ENCODE data around the gene NCAPD2.
"Not testable (repeated sequence)": the region's sequence is repeated elsewhere in the genome, so short reads cannot be mapped to it uniquely, and the experiment has no call there.

NCAPD2 gene

GRCh38 chr12:6461401-6462233, 32.3 kb upstream of the NCAPD2 start:
- DNase-seq: peak; percentile 12 to 84 (median 52)
- intact Hi-C loops (cut with DNase I): no loop called here

- intact Hi-C loops (cut with DNase I): no loop called here
These were observed 31.5 kb upstream of the NCAPD2 start for GRCh38 chr12:6462234-6462995.

GRCh38 chr12:6463216-6463615, 30.7 kb upstream of the NCAPD2 start:
- no peak for DNase-seq
- intact Hi-C loops (cut with DNase I): no loop called here

More at GRCh38 chr12:6462234-6462995, 31.5 kb upstream of the NCAPD2 start:
- DNase-seq: peak in 1 of 42 donors; percentile 4

- DNase-seq: no peak
- intact Hi-C loops (cut with DNase I): no loop called here
These were observed 30.0 kb upstream of the NCAPD2 start for GRCh38 chr12:6463858-6464257.

GRCh38 chr12:6464531-6464930, 29.4 kb upstream of the NCAPD2 start:
- DNase-seq: no peak
- intact Hi-C loops (cut with DNase I): no loop called here

GRCh38 chr12:6465467-6466183, 28.3 kb upstream of the NCAPD2 start:
- intact Hi-C loops (cut with DNase I): loop anchor here (5.0 kb wide), 1 partner anchor 43 kb away; no protein-coding TSS in a partner anchor
- DNase-seq: peak in 29 of 42 donors; percentile 28 to 87 (median 65)

GRCh38 chr12:6466184-6466573, 27.7 kb upstream of the NCAPD2 start:
- intact Hi-C loops (cut with DNase I): loop anchor here (5.0 kb wide), 1 partner anchor 44 kb away; no protein-coding TSS in a partner anchor

GRCh38 chr12:6466751-6467150, 27.2 kb upstream of the NCAPD2 start:
- not testable (repeated sequence) for DNase-seq
- intact Hi-C loops (cut with DNase I): loop anchor here (5.0 kb wide), 1 partner anchor 44 kb away; no protein-coding TSS in a partner anchor

More at GRCh38 chr12:6466184-6466573, 27.7 kb upstream of the NCAPD2 start:
- DNase-seq: no peak

- intact Hi-C loops (cut with DNase I): loop anchor here (5.0 kb wide), 1 partner anchor 45 kb away; no protein-coding TSS in a partner anchor
- not testable (repeated sequence) for DNase-seq
These were observed 26.2 kb upstream of the NCAPD2 start for GRCh38 chr12:6467571-6468282.

GRCh38 chr12:6468283-6468575, 25.7 kb upstream of the NCAPD2 start:
- no peak for DNase-seq
- intact Hi-C loops (cut with DNase I): loop anchor here (5.0 kb wide), 1 partner anchor 46 kb away; no protein-coding TSS in a partner anchor

GRCh38 chr12:6469092-6469491, 24.8 kb upstream of the NCAPD2 start:
- intact Hi-C loops (cut with DNase I): loop anchor here (5.0 kb wide), 1 partner anchor 47 kb away; no protein-coding TSS in a partner anchor

GRCh38 chr12:6469609-6470374, 24.1 kb upstream of the NCAPD2 start:
- intact Hi-C loops (cut with DNase I): loop anchor here (2.0 to 5.0 kb wide), 2 partner anchors 47 to 65 kb away; partner anchors contain the start of gene GAPDH
- DNase-seq: no peak

More at GRCh38 chr12:6469092-6469491, 24.8 kb upstream of the NCAPD2 start:
- no peak for DNase-seq

GRCh38 chr12:6470375-6471163, 23.3 kb upstream of the NCAPD2 start, which contains the start of gene VAMP1:
Gene VAMP1 (minus strand): TSS chr12:6470677. CDS start chr12:6470531, 146 bp downstream.
- intact Hi-C loops (cut with DNase I): loop anchor here (2.0 kb wide), 1 partner anchor 64 kb away; the partner anchor contains the start of gene GAPDH
- peak; percentile 99 to 100 (median 100) for DNase-seq

GRCh38 chr12:6471989-6472360, 21.9 kb upstream of the NCAPD2 start:
- intact Hi-C loops (cut with DNase I): loop anchor here (2.0 kb wide), 1 partner anchor 63 kb away; the partner anchor contains the start of gene GAPDH

GRCh38 chr12:6472491-6472890, 21.4 kb upstream of the NCAPD2 start:
- no peak for DNase-seq
- intact Hi-C loops (cut with DNase I): no loop called here

More at GRCh38 chr12:6471989-6472360, 21.9 kb upstream of the NCAPD2 start:
- DNase-seq: no peak

- intact Hi-C loops (cut with DNase I): not testable (repeated sequence)
These were observed 18.5 kb upstream of the NCAPD2 start for GRCh38 chr12:6475233-6475975.

More at GRCh38 chr12:6475233-6475975, 18.5 kb upstream of the NCAPD2 start:
- peak in 1 of 42 donors; percentile 1 for DNase-seq
